K562 (cell line): Measurements from ENCODE around the gene GNL3. TPM values are rescaled to one million over a fixed set of nuclear protein-coding genes. Genes with fewer than 3 reads are reported as not detected.

Source experiments
- C11orf30 ChIP-seq: fragments of 450-650 bp; IDR thresholded peaks from 2 replicates; pipeline ENCODE4 v1.6.1; 2016; ENCODE audit warnings: low read depth, mild to moderate bottlenecking
- CHD1 ChIP-seq: fragments of 200-600 bp; sonication (generic); IDR thresholded peaks from one replicate; pipeline ENCODE4 v1.6.1; 2012; ENCODE audit warnings: mild to moderate bottlenecking, moderate library complexity, low read length, inconsistent platforms
- MBD2 ChIP-seq: sonication (generic); IDR thresholded peaks from 2 replicates; pipeline ENCODE4 v1.6.1; 2016; ENCODE audit warnings: low read depth, borderline replicate concordance
- NONO ChIP-seq, 2 experiments: fragments of 200-400 bp in 1 of 2; fragments of 450-650 bp in 1 of 2; formaldehyde crosslinking in 1 of 2; IDR thresholded peaks; 2 replicates each; pipeline ENCODE4 v1.6.1; 2017; ENCODE audit warnings: low read depth in 2 of 2, mild to moderate bottlenecking in 2 of 2, moderate library complexity in 2 of 2, low read length in 1 of 2
- PHF20 ChIP-seq: fragments of 450-650 bp; IDR thresholded peaks from 2 replicates; pipeline ENCODE4 v1.6.1; 2018; ENCODE audit not compliant: partially characterized antibody
- POLR2H ChIP-seq: IDR thresholded peaks from 2 replicates; pipeline ENCODE4 v1.6.1; 2016; ENCODE audit warnings: missing genetic modification characterization, low read depth, mild to moderate bottlenecking, control low read depth, missing compliant biosample characterization, moderate library complexity
- TEAD1 ChIP-seq, 2 experiments: fragments of 450-650 bp in 1 of 2; sonication (generic) in 1 of 2; formaldehyde crosslinking; IDR thresholded peaks; 2 replicates each; pipeline versions ENCODE4 v1.4.0 to v1.8.0; 2020 to 2022; ENCODE audit warnings: mild to moderate bottlenecking in 2 of 2, missing genetic modification reagents in 1 of 2
- ZNF316 ChIP-seq: fragments of 450-650 bp; IDR thresholded peaks from 2 replicates; pipeline ENCODE4 v1.6.1; 2016
- polyA plus RNA-seq, 8 experiments: library from polyadenylated mRNA; depleted of rRNA in 4 of 8; stranded (reverse) in 5 of 8; unstranded in 3 of 8; fragments of >200 nt; fragmentation: Nextera tagmentation in 2 of 8; fragmentation: Illumina TruSeq in 1 of 8; extraction: Ambion mirVana in 2 of 8; extraction: Trizol in 1 of 8; gene quantifications; 2 replicates each; pipeline versions ENCODE4 v1.2.1 to v1.2.3, GENCODE V29; 2011 to 2014; ENCODE audit warnings: inconsistent platforms in 1 of 8, missing spikeins in 1 of 8
- total RNA-seq, 7 experiments: library from RNA; depleted of rRNA in 6 of 7; stranded (reverse); fragments of >200 nt in 6 of 7; fragmentation: Illumina TruSeq in 2 of 7; extraction: Trizol in 2 of 7; gene quantifications; 2 replicates each; pipeline versions ENCODE4 v1.2.1 to v1.2.3, GENCODE V29; 2011 to 2021; ENCODE audit warnings: low replicate concordance in 1 of 7
- TF ChIP-seq, protein P1 (sequence below): fragments of 450-650 bp; IDR thresholded peaks from 2 replicates; pipeline ENCODE4 v1.6.1; 2016; ENCODE audit warnings: mild to moderate bottlenecking, moderate library complexity
- TF ChIP-seq, protein P2 (sequence below): fragments of 250-450 bp; sonication (Bioruptor Pico); IDR thresholded peaks from 2 replicates; pipeline ENCODE4 v1.4.0; 2020; ENCODE audit warnings: mild to moderate bottlenecking
- TF ChIP-seq, protein P3 (sequence below): fragments of 450-650 bp; IDR thresholded peaks from 2 replicates; pipeline ENCODE4 v1.6.1; 2014; ENCODE audit warnings: low read depth, mild to moderate bottlenecking, moderate library complexity, borderline replicate concordance

GNL3 gene
- total and polyA plus RNA-seq, 9 of the 15 experiments (the other 6 are each of a cell fraction or from before 2014, with no cell fraction given), result 132 to 313 (median 220) TPM

DNA sequence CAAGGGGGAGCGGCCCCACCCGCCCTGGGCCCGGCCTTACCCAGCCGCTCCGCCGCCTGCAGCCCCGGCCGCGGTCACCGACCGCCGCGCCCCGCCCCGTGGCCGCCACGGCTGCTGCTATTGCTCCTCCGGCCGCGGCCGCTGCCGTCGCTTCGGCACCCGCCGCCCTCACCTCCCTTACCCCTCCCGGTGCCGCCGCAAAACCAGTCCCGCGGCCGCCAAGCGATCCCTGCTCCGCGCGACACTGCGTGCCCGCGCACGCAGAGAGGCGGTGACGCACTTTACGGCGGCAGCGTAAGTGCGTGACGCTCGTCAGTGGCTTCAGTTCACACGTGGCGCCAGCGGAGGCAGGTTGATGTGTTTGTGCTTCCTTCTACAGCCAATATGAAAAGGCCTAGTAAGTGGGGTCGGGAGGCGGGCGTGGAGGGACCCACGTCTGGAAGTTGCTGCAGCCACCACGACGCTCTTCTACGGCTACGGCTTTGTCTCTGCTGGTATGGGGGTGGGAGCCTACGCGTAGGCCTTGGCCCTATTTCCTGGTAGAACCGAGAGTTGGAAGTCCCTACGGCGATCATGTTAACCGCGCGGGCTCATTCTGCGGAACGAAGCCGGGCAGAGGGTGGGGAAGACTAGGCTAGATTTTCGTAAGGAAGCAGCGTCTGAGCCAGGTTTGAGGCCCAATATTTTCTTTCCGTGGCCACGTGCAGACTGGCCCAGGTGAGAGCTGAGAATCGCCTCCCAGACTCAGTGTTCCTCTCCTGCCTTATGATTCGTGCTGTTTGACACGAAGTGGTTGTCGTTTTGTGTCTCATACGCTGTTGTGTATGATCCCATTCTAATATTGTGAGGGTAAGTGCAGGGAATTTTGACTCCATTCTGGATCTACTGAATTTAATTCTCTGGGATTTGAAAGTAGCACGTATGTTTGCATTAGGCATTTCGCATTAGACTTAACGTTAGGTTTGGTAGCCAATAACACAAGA lies at the start of gene GNL3, which contains the start of gene PBRM1 (continued):
- TF ChIP-seq, protein P1, sequence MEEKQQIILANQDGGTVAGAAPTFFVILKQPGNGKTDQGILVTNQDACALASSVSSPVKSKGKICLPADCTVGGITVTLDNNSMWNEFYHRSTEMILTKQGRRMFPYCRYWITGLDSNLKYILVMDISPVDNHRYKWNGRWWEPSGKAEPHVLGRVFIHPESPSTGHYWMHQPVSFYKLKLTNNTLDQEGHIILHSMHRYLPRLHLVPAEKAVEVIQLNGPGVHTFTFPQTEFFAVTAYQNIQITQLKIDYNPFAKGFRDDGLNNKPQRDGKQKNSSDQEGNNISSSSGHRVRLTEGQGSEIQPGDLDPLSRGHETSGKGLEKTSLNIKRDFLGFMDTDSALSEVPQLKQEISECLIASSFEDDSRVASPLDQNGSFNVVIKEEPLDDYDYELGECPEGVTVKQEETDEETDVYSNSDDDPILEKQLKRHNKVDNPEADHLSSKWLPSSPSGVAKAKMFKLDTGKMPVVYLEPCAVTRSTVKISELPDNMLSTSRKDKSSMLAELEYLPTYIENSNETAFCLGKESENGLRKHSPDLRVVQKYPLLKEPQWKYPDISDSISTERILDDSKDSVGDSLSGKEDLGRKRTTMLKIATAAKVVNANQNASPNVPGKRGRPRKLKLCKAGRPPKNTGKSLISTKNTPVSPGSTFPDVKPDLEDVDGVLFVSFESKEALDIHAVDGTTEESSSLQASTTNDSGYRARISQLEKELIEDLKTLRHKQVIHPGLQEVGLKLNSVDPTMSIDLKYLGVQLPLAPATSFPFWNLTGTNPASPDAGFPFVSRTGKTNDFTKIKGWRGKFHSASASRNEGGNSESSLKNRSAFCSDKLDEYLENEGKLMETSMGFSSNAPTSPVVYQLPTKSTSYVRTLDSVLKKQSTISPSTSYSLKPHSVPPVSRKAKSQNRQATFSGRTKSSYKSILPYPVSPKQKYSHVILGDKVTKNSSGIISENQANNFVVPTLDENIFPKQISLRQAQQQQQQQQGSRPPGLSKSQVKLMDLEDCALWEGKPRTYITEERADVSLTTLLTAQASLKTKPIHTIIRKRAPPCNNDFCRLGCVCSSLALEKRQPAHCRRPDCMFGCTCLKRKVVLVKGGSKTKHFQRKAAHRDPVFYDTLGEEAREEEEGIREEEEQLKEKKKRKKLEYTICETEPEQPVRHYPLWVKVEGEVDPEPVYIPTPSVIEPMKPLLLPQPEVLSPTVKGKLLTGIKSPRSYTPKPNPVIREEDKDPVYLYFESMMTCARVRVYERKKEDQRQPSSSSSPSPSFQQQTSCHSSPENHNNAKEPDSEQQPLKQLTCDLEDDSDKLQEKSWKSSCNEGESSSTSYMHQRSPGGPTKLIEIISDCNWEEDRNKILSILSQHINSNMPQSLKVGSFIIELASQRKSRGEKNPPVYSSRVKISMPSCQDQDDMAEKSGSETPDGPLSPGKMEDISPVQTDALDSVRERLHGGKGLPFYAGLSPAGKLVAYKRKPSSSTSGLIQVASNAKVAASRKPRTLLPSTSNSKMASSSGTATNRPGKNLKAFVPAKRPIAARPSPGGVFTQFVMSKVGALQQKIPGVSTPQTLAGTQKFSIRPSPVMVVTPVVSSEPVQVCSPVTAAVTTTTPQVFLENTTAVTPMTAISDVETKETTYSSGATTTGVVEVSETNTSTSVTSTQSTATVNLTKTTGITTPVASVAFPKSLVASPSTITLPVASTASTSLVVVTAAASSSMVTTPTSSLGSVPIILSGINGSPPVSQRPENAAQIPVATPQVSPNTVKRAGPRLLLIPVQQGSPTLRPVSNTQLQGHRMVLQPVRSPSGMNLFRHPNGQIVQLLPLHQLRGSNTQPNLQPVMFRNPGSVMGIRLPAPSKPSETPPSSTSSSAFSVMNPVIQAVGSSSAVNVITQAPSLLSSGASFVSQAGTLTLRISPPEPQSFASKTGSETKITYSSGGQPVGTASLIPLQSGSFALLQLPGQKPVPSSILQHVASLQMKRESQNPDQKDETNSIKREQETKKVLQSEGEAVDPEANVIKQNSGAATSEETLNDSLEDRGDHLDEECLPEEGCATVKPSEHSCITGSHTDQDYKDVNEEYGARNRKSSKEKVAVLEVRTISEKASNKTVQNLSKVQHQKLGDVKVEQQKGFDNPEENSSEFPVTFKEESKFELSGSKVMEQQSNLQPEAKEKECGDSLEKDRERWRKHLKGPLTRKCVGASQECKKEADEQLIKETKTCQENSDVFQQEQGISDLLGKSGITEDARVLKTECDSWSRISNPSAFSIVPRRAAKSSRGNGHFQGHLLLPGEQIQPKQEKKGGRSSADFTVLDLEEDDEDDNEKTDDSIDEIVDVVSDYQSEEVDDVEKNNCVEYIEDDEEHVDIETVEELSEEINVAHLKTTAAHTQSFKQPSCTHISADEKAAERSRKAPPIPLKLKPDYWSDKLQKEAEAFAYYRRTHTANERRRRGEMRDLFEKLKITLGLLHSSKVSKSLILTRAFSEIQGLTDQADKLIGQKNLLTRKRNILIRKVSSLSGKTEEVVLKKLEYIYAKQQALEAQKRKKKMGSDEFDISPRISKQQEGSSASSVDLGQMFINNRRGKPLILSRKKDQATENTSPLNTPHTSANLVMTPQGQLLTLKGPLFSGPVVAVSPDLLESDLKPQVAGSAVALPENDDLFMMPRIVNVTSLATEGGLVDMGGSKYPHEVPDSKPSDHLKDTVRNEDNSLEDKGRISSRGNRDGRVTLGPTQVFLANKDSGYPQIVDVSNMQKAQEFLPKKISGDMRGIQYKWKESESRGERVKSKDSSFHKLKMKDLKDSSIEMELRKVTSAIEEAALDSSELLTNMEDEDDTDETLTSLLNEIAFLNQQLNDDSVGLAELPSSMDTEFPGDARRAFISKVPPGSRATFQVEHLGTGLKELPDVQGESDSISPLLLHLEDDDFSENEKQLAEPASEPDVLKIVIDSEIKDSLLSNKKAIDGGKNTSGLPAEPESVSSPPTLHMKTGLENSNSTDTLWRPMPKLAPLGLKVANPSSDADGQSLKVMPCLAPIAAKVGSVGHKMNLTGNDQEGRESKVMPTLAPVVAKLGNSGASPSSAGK, result peak; percentile 68
- TF ChIP-seq ZNF316 (0 out of 2 replicates have a peak, but pooled peaks have one; percentile 11), TEAD1 (CRISPR knock-in tag; IDR thresholded peaks at IDR 0.05) (peak in 1 of 2 experiments; percentile 82; a peak in 2 of 4 replicates), CHD1 (peak; percentile 28), C11orf30 (0 out of 2 replicates have a peak, but pooled peaks have one; percentile 27), NONO (IDR thresholded peaks at IDR 0.05; ENCODE audit: low read depth in 2 of 2, low read length in 1 of 2) (peak; percentile 35 to 57; a peak in 2 of 4 replicates), PHF20 (peak; percentile 80), MBD2 (peak; percentile 63), POLR2H (tag) (peak; percentile 59; the same call in 1 of the 2 replicates)
- TF ChIP-seq, protein P2, sequence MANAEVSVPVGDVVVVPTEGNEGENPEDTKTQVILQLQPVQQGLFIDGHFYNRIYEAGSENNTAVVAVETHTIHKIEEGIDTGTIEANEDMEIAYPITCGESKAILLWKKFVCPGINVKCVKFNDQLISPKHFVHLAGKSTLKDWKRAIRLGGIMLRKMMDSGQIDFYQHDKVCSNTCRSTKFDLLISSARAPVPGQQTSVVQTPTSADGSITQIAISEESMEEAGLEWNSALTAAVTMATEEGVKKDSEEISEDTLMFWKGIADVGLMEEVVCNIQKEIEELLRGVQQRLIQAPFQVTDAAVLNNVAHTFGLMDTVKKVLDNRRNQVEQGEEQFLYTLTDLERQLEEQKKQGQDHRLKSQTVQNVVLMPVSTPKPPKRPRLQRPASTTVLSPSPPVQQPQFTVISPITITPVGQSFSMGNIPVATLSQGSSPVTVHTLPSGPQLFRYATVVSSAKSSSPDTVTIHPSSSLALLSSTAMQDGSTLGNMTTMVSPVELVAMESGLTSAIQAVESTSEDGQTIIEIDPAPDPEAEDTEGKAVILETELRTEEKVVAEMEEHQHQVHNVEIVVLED (CRISPR knock-in tag), result peak; percentile 99
- TF ChIP-seq, protein P3, sequence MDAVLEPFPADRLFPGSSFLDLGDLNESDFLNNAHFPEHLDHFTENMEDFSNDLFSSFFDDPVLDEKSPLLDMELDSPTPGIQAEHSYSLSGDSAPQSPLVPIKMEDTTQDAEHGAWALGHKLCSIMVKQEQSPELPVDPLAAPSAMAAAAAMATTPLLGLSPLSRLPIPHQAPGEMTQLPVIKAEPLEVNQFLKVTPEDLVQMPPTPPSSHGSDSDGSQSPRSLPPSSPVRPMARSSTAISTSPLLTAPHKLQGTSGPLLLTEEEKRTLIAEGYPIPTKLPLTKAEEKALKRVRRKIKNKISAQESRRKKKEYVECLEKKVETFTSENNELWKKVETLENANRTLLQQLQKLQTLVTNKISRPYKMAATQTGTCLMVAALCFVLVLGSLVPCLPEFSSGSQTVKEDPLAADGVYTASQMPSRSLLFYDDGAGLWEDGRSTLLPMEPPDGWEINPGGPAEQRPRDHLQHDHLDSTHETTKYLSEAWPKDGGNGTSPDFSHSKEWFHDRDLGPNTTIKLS, result peak; percentile 91; the same call in 1 of the 2 replicates
